BE2C (cell line): ENCODE measurements around the gene PRR19.

ENCODE experiments used
- DNase-seq: peaks from one replicate; pipeline ENCODE4 v3.0.0-alpha.2; 2020
- H3K27me3 ChIP-seq: fragments of 250-450 bp; sonication (Bioruptor Pico); 2 replicates; pipeline ENCODE4 v1.5.1; 2020; ENCODE audit warnings: mild to moderate bottlenecking
- H3K36me3 ChIP-seq: fragments of 250-450 bp; sonication (Bioruptor Pico); 2 replicates; pipeline ENCODE4 v1.5.1; 2020; ENCODE audit warnings: mild to moderate bottlenecking
- H3K4me1 ChIP-seq: fragments of 250-450 bp; sonication (Bioruptor Pico); 2 replicates; pipeline ENCODE4 v1.5.1; 2020
- H3K4me3 ChIP-seq: 2 replicates; pipeline ENCODE4 v1.5.1; 2011; ENCODE audit warnings: low read depth, low read length
- H3K9me3 ChIP-seq: fragments of 250-450 bp; sonication (Bioruptor Pico); 2 replicates; pipeline ENCODE4 v1.5.1; 2020
- CTCF ChIP-seq: IDR thresholded peaks from 2 replicates; pipeline ENCODE4 v1.5.1; 2012; ENCODE audit warnings: mild to moderate bottlenecking, low read depth, low read length

The PRR19 gene

GRCh38 chr19:42275517-42275916 lies 26.4 kb upstream of the PRR19 start:
- TF ChIP-seq CTCF = no peak
- Histone ChIP-seq H3K4me3 (no peak overlapping the region), H3K36me3 (peaks cover 43% of the 10 kb centered on the region), H3K27me3 (no peaks in the 10 kb centered on the region), H3K9me3 (no peaks in the 10 kb centered on the region), H3K4me1 (peaks cover 21% of the 10 kb centered on the region)
- DNase-seq = no peak

- no peak for DNase-seq
- Histone ChIP-seq H3K27me3 (no peaks in the 10 kb centered on the region), H3K36me3 (peaks cover 43% of the 10 kb centered on the region), H3K9me3 (no peaks in the 10 kb centered on the region), H3K4me3 (no peak overlapping the region), H3K4me1 (peaks cover 23% of the 10 kb centered on the region)
- no peak for TF ChIP-seq CTCF
Observed at GRCh38 chr19:42276284-42276683, 25.6 kb upstream of the PRR19 start.

GRCh38 chr19:42276821-42277220 lies 25.1 kb upstream of the PRR19 start:
- no peaks in the 10 kb centered on the region for H3K9me3 ChIP-seq
- peaks cover 40% of the 10 kb centered on the region for H3K36me3 ChIP-seq
- peaks cover 28% of the 10 kb centered on the region for H3K4me1 ChIP-seq
- H3K27me3 ChIP-seq = no peaks in the 10 kb centered on the region
- no peak overlapping the region for H3K4me3 ChIP-seq
- no peak for DNase-seq
- no peak for TF ChIP-seq CTCF

GRCh38 chr19:42277821-42278451 lies 24.0 kb upstream of the PRR19 start:
- H3K4me1 ChIP-seq = peaks cover 37% of the 10 kb centered on the region

GRCh38 chr19:42278452-42279154 lies 23.3 kb upstream of the PRR19 start:
- DNase-seq = no peak
- H3K9me3 ChIP-seq = no peaks in the 10 kb centered on the region
- no peaks in the 10 kb centered on the region for H3K27me3 ChIP-seq
- no peak for TF ChIP-seq CTCF
- peaks cover 42% of the 10 kb centered on the region for H3K4me1 ChIP-seq
- H3K4me3 ChIP-seq = no peak overlapping the region
- H3K36me3 ChIP-seq = peaks cover 22% of the 10 kb centered on the region

More at GRCh38 chr19:42277821-42278451, 24.0 kb upstream of the PRR19 start:
- no peak for TF ChIP-seq CTCF
- no peak overlapping the region for H3K4me3 ChIP-seq
- H3K27me3 ChIP-seq = no peaks in the 10 kb centered on the region
- DNase-seq = peak; percentile 67
- H3K9me3 ChIP-seq = no peaks in the 10 kb centered on the region
- peaks cover 29% of the 10 kb centered on the region for H3K36me3 ChIP-seq
